ENCODE measurements around the gene ZFR2. TPM values are rescaled to one million over a fixed set of nuclear protein-coding genes. Genes with fewer than 3 reads are reported as not detected.
A peak's percentile ranks its signal among the peaks of the same experiment; 100 is the strongest.

ZFR2 gene
- total RNA-seq, 2 experiments from 2014 or later = 0.37 TPM; not detected in 1

DNA sequence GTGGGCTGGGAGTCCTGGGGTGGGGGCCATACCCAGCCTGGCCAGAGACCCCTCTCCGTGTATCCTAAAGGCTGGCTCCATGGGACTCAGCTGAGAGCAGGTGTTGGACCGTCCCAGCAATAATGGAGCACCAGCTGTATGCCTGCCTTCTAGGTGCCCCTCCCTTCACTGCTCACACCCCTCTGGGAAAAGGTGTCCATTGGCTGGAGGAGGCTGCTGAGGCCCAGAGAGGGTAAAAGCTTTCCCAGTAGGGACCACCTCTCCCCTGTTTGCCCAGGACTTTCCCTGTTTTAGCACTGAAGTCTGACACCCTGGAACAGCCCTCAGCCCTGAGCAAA lies 93.5 kb downstream of the ZFR2 start:
- Mint-ChIP-seq H3K27ac (no peak overlapping the region), H3K4me1 (peaks cover 4% of the 10 kb centered on the region), H3K36me3 (ENCODE audit: low read depth) (no peaks in the 10 kb centered on the region), H3K4me3 (no peak overlapping the region), H3K27me3 (no peaks in the 10 kb centered on the region), H3K9me3 (no peaks in the 10 kb centered on the region)
- ChIA-PET POLR2A (no interaction called here), CTCF (interaction anchor here (1.0 kb wide), 1 partner anchor 47 kb away, joined by 3 read pairs; no protein-coding TSS in a partner anchor)
- no peak for DNase-seq

DNA sequence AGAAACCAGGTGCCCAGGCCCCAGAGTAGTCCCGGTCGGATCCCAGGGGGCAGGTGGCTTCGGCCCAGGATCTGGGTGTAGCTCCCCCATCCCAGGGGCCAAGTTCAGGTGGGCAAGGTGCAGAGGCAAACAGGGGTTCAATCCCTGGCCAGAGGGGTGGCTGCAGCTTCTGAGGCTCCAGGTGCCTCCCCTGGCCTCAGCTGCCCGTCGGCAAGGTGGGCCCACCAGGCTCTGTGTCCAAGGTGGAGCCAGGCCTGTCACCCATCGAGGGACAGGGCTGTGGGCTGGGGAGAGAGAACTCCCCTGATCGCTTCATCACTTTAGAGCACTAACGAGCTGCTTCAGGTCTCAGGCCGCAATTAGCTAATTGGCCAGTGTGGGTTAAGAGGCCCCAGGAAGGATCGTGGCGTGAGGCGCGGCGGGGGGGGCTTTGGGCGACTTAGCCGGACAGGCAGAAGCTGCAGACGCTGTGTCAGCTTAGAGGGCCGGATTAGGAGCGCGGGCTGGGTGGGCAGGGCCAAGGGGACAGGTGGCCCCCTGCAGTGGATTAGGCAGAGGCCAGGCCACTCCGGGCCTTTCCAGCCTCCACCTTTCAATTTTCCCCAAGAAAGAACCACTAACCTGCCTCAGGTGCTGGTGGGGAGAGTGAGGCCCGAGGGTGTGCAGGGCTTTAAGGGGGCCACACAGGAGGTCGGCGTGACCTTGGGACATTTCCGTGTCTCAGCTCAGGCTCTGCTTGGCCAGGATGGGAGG lies 94.0 kb downstream of the ZFR2 start:
- ChIA-PET CTCF (interaction anchor here (1.0 to 1.1 kb wide), 2 partner anchors 12 to 47 kb away, joined by 3 read pairs; partner anchors contain the start of gene MRPL54), POLR2A (no interaction called here)
- Mint-ChIP-seq H3K27me3 (no peaks in the 10 kb centered on the region), H3K4me1 (peaks cover 4% of the 10 kb centered on the region), H3K36me3 (ENCODE audit: low read depth) (no peaks in the 10 kb centered on the region), H3K27ac (no peak overlapping the region), H3K9me3 (no peaks in the 10 kb centered on the region), H3K4me3 (no peak overlapping the region)
- no peak for DNase-seq

DNA sequence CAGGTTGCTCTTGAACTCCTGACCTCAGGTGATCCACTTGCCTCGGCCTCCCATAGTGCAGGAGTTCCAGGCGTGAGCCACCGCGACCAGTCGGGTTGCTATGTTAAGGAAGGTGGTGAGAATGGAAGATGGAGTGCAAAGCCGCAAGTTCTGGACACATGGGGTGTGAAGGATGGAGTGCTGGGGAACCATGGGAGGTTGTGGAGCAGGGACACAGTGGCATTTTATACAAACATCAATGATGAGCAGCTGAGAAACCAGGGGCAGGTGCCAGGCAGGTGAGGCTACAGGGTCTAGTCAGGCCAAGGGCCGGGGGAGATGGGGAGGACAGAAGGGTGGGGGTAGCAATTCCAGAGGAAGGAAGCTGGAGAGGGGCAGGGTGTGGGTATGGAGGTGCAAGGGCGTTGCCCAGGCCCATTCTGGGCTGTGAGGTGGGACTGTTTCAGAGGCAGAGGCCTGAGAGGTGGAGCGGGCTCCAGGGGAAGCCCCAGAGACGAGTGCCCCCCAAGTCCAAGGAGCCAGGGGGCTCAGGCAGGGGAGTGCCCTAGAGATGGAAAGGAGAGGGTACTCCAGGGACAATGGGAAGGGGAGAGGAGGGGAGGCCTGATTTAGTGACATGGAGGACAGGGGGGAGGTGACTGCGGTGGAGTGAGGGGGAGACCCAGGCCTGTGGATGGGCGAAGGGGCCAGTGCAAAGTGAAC lies 94.9 kb downstream of the ZFR2 start:
- POLR2A ChIA-PET = no interaction called here
- Mint-ChIP-seq H3K4me1 (peaks cover 4% of the 10 kb centered on the region), H3K9me3 (no peaks in the 10 kb centered on the region), H3K4me3 (no peak overlapping the region), H3K27me3 (no peaks in the 10 kb centered on the region), H3K27ac (no peak overlapping the region), H3K36me3 (ENCODE audit: low read depth) (peaks cover 2% of the 10 kb centered on the region)
- DNase-seq = no peak
- CTCF ChIA-PET = interaction anchor here (1.1 kb wide), 1 partner anchor 11 kb away, joined by 3 read pairs; the partner anchor contains the start of gene MRPL54

DNA sequence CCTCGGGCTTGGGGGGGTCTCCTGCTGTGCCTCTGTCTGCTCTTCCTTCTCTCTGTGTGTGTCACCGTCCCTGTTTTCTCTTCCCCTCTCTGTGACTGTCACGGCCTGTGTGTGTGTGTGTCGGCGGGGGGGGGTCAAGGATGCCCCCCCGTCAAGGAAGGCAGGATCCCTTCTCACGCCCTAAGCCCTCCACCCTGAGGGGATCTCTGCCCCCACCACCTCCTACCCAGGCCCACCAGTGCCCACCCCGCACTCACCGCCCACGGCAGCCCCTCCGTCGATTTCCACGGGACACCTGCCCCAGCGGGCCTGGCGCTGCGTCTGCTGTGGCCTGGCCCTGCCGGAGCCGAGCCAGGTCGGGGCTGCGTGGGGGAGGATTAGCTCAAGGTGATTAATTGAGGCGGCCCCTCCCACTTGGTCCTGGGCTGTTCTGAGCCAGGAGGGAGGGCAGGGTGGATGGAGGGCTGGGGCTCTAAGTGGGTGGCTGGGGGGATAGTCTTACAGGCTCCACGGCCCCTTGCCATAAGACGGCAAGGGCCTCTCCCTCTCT lies 96.9 kb downstream of the ZFR2 start, which contains the start of gene RAX2:
TSS of gene RAX2 (minus strand) at position 323 of the 550 bp plus-strand sequence. CDS start 486 bp downstream, outside the sequence.
- DNase-seq = no peak
- Mint-ChIP-seq H3K4me1 (peaks cover 8% of the 10 kb centered on the region), H3K4me3 (no peak within 1 kb of the TSS), H3K36me3 (ENCODE audit: low read depth) (peaks cover 7% of the 10 kb centered on the region), H3K27ac (no peak within 1 kb of the TSS), H3K9me3 (no peaks in the 10 kb centered on the region), H3K27me3 (no peaks in the 10 kb centered on the region)
- ChIA-PET CTCF (interaction anchor here (0.7 to 1.3 kb wide), 2 partner anchors 10 to 212 kb away, joined by 3 read pairs; partner anchors contain the start of gene MRPL54), POLR2A (no interaction called here)

DNA sequence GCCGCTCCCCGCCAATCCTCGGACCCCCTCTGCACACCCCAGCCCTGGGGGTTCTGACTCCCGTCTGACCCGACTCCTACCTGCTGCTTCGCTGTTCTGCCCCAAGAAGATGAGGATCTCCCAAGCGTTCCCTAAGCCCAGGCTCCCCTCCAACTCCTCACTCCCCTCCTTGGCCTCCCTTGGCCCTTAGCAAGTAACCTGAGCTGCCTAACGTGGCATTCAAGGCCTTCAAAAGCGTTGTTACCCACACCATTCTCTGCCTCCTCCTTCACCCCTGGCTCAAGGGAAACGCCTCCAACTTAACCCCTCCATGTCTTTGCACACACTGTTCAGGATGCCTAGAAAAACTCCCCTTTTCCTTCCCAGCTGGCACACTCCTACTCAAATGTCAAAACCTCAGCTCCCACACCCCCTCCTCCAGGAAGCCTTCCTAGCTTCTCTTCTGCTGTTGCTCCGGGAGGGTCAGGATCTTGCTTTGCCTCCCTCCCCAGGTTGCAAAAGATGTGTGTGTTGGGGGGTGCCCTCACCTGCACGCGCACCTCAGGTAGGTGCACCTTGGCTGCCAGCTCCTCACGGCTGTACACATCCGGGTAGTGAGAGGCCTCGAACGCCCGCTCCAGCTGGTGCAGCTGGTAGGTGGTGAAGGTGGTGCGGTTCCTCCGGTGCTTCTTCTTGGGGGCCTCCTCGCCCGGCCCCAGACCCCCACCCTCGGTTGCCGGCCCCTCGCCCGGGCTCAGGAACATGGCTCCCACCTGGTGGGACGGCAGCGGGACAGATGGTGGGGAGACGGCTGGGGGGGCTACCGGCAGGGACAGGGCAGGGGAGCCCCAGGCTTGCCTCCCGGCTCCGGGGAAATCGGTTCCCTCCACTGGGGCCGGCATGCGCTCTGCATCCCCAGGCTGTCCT lies 97.6 kb downstream of the ZFR2 start:
- peaks cover 15% of the 10 kb centered on the region for H3K4me1 Mint-ChIP-seq
- ChIA-PET POLR2A (no interaction called here), CTCF (interaction anchor here (1.3 kb wide), 1 partner anchor 9 kb away, joined by 3 read pairs; the partner anchor contains the start of gene MRPL54)
- no peaks in the 10 kb centered on the region for H3K9me3 Mint-ChIP-seq
- H3K4me3 Mint-ChIP-seq = no peak overlapping the region
- H3K27ac Mint-ChIP-seq = no peak overlapping the region
- no peaks in the 10 kb centered on the region for H3K27me3 Mint-ChIP-seq
- H3K36me3 Mint-ChIP-seq (ENCODE audit: low read depth) = peaks cover 13% of the 10 kb centered on the region
- no peak for DNase-seq

DNA sequence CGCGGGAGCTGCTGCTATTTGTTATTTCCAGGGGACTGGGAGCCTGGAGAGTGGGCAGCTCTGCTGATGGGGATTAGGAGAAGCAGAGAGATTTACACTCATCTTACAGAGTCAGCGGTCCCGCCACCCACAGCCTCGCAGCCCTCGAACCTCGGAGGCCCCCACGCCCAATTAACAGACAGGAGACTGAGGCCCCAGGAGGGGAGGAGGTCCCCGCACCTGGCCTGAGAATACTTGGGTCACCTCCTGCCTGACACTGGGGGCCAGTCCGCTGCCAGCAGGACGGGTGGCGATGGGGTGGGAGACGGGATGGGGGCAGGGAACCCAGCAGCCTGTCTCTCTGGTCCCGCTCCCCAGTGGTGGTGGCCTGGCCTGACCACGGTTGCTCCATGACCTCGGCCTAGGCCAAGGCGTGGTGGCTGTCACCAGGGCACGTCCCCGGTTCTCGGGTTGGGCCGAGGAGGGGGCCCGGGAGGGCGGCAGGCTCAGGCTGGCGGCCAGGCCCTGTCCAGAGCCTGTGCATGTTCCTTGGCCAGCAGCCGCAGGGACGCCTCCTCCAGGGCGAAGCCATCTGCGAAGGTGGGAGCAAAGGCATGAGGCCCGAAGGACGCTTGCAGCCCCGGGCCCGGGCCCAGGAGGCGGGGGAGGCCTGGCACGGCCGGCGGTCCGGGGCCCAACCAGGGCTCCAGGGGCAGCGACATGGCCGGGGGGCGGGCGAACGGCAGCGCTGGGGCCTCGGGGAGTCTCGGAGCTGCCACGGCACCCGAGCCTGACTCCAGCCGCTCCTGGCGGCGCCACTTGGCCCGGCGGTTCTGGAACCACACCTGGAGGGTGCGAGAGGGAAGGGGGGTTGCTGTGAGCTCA lies 98.5 kb downstream of the ZFR2 start:
- CTCF ChIA-PET = interaction anchor here (0.7 to 1.1 kb wide), 2 partner anchors 11 to 14 kb away, joined by 3 read pairs; no protein-coding TSS in a partner anchor
- no peaks in the 10 kb centered on the region for H3K27me3 Mint-ChIP-seq
- H3K36me3 Mint-ChIP-seq (ENCODE audit: low read depth) = peaks cover 16% of the 10 kb centered on the region
- no peak overlapping the region for H3K27ac Mint-ChIP-seq
- H3K4me3 Mint-ChIP-seq = no peak overlapping the region
- H3K9me3 Mint-ChIP-seq = no peaks in the 10 kb centered on the region
- H3K4me1 Mint-ChIP-seq = peaks cover 17% of the 10 kb centered on the region
- no peak for DNase-seq
- POLR2A ChIA-PET = no interaction called here

DNA sequence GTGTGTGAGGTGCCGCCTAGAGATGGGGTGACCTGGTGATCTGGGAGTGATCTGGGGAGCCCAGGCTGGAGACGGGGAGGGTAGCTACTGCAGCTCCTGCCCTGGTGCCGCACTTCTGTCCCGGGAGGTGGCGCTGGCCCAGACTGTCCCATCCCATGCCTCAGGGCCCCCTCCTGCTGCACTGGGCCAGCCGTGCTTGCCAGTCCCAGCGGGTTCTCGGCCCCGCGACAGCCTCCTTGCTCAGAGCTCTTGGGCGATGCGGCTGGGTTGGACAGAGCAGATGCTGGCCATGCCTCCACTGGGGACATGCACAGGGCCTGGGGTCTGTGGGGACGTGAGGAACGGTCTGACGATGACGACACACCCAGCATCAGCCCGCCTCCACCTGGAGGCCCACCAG lies 99.3 kb downstream of the ZFR2 start:
- Mint-ChIP-seq H3K9me3 (no peaks in the 10 kb centered on the region), H3K27me3 (no peaks in the 10 kb centered on the region), H3K27ac (no peak overlapping the region), H3K4me1 (peaks cover 17% of the 10 kb centered on the region), H3K36me3 (ENCODE audit: low read depth) (peaks cover 16% of the 10 kb centered on the region), H3K4me3 (no peak overlapping the region)
- DNase-seq = no peak
- ChIA-PET POLR2A (no interaction called here), CTCF (interaction anchor here (0.7 to 1.1 kb wide), 2 partner anchors 11 to 15 kb away, joined by 3 read pairs; no protein-coding TSS in a partner anchor)

- CTCF ChIA-PET = no interaction called here
- peaks cover 16% of the 10 kb centered on the region for H3K36me3 Mint-ChIP-seq (ENCODE audit: low read depth)
- DNase-seq = no peak
- no peaks in the 10 kb centered on the region for H3K27me3 Mint-ChIP-seq
- no peaks in the 10 kb centered on the region for H3K9me3 Mint-ChIP-seq
- no peak overlapping the region for H3K4me3 Mint-ChIP-seq
- H3K4me1 Mint-ChIP-seq = peaks cover 17% of the 10 kb centered on the region
- H3K27ac Mint-ChIP-seq = peak overlapping the region; percentile 74
- POLR2A ChIA-PET = no interaction called here
Observed at GRCh38 chr19:3768748-3769099, 100.1 kb downstream of the ZFR2 start.

DNA sequence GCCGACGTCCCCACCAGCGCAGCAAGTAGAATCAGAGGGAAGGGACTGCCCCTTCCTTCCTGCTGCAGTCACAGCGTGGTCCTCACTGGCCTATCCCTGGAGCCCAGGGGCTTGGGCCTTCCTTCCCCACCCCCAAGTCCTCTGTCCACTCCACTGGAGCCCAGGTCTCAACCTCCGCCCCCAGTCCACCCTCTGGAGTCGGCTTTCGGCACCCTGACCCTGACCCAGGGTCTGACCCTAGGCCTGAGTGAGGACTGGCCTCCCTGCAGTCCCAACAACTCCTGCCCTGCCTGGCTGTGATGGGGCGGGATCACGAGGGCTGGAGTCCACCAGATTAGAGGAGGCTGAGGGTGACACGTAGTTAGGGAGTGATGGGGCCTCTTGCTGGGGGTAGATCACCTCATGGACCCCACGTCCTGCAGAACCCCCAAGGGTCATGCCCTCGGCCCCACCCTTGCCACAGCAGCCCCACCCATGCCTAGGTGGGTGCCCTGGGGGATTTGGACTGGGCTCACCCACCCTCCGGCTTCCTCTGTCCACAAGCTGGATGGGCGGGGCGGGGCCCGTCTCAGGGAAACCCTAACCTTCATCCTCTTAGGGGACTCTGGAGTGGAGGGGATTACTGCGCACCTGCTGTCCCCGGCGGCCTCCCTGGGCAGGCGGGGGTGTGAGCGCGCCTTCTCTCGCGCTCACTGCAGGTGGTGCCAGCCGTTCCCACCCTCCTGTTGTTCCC lies 100.7 kb downstream of the ZFR2 start:
- POLR2A ChIA-PET = no interaction called here
- CTCF ChIA-PET = no interaction called here
- Mint-ChIP-seq H3K36me3 (ENCODE audit: low read depth) (peaks cover 18% of the 10 kb centered on the region), H3K4me3 (no peak overlapping the region), H3K27ac (no peak overlapping the region), H3K27me3 (no peaks in the 10 kb centered on the region), H3K9me3 (no peaks in the 10 kb centered on the region), H3K4me1 (peaks cover 19% of the 10 kb centered on the region)
- no peak for DNase-seq

- Mint-ChIP-seq H3K9me3 (no peaks in the 10 kb centered on the region), H3K27ac (peak overlapping the region; percentile 87), H3K4me1 (peaks cover 24% of the 10 kb centered on the region), H3K27me3 (no peaks in the 10 kb centered on the region), H3K4me3 (no peak overlapping the region), H3K36me3 (ENCODE audit: low read depth) (peaks cover 23% of the 10 kb centered on the region)
- POLR2A ChIA-PET = no interaction called here
- no peak for DNase-seq
- CTCF ChIA-PET = interaction anchor here (2.1 kb wide), 1 partner anchor 55 kb away, joined by 5 read pairs; no protein-coding TSS in a partner anchor
Observed at GRCh38 chr19:3767050-3767449, 101.8 kb downstream of the ZFR2 start.

GRCh38 chr19:3766520-3766919 lies 102.3 kb downstream of the ZFR2 start:
- Mint-ChIP-seq H3K27ac (peak overlapping the region; percentile 87), H3K27me3 (no peaks in the 10 kb centered on the region), H3K9me3 (no peaks in the 10 kb centered on the region), H3K4me1 (peaks cover 29% of the 10 kb centered on the region), H3K36me3 (ENCODE audit: low read depth) (peaks cover 23% of the 10 kb centered on the region), H3K4me3 (peak overlapping the region; percentile 55)
- ChIA-PET POLR2A (no interaction called here), CTCF (interaction anchor here (2.1 kb wide), 1 partner anchor 55 kb away, joined by 5 read pairs; no protein-coding TSS in a partner anchor)
- peak; percentile 38 for DNase-seq

Measured in activated CD4-positive, alpha-beta T cell treated with anti-CD3 and anti-CD28 coated beads, Interleukin-2, amount 10 ng/mL, durations not matched to agents 7 days and 5 days (primary cell).